Thyroid gland (tissue), 4 donors: ENCODE measurements around the gene SMIM27. TPM values are rescaled to one million over a fixed set of nuclear protein-coding genes. Genes with fewer than 3 reads are reported as not detected.
A peak's percentile ranks its signal among the peaks of the same experiment; 100 is the strongest.

Experiments
- DNase-seq, 2 donors: peaks; one replicate each; pipeline ENCODE4 v3.0.0-alpha.2; 2019
- H3K27ac ChIP-seq, 3 donors: fragments of 200-600 bp; sonication (generic); 1 replicate in 2 of 3; 2 replicates in 1 of 3; pipeline ENCODE4 v1.5.1; 2016 to 2019; ENCODE audit warnings: mild to moderate bottlenecking in 1 of 3, moderate library complexity in 1 of 3
- H3K27me3 ChIP-seq: fragments of 200-600 bp; sonication (generic); one replicate; pipeline ENCODE4 v1.5.1; 2019
- H3K36me3 ChIP-seq, 2 donors: fragments of 200-600 bp; sonication (generic); one replicate each; pipeline ENCODE4 v1.5.1; 2016 to 2019
- H3K4me1 ChIP-seq, 2 donors: fragments of 200-600 bp; sonication (generic); one replicate each; pipeline ENCODE4 v1.5.1; 2017 to 2019
- H3K4me3 ChIP-seq, 3 donors: fragments of 200-600 bp; sonication (generic); replicated peaks in 1 of 3; 1 replicate in 2 of 3; 2 replicates in 1 of 3; pipeline ENCODE4 v1.5.1; 2016; ENCODE audit warnings: mild to moderate bottlenecking in 1 of 3
- H3K9me3 ChIP-seq: fragments of 200-600 bp; sonication (generic); one replicate; pipeline ENCODE4 v1.5.1; 2017
- POLR2A ChIP-seq, 2 donors: fragments of 450-650 bp; IDR thresholded peaks; one replicate each; pipeline ENCODE4 v1.6.1; 2017; ENCODE audit warnings: antibody characterized with exemption in 2 of 2, mild to moderate bottlenecking in 2 of 2, moderate library complexity in 1 of 2
- WGBS, 2 donors: methylation state at CpG; one replicate each; pipeline ENCODE4 v1.1.5; 2017; 5-methylcytosine and 5-hydroxymethylcytosine counted together
- intact Hi-C: fragments of 100-400 bp; cut with DNase I; formaldehyde crosslinking; loops from one replicate; pipeline ENCODE4 v1.15.1; 2023
- total RNA-seq, 4 donors: library from RNA; depleted of rRNA; stranded (reverse); fragments of >200 nt; gene quantifications; one replicate each; pipeline ENCODE4 v1.2.3, GENCODE V29; 2016
- TF ChIP-seq, protein P1 (sequence below), 6 experiments: fragments of 200-600 bp in 3 of 6; fragments of 450-650 bp in 3 of 6; sonication (generic) in 3 of 6; IDR thresholded peaks; one replicate each; pipeline ENCODE4 v1.5.1; 2016 to 2019; ENCODE audit warnings: antibody characterized with exemption in 6 of 6, mild to moderate bottlenecking in 2 of 6, inconsistent platforms in 1 of 6, moderate library complexity in 1 of 6

Gene SMIM27
- total RNA-seq, 4 donors from 2014 or later, result 1.3 to 23.9 (median 9.9) TPM

DNA sequence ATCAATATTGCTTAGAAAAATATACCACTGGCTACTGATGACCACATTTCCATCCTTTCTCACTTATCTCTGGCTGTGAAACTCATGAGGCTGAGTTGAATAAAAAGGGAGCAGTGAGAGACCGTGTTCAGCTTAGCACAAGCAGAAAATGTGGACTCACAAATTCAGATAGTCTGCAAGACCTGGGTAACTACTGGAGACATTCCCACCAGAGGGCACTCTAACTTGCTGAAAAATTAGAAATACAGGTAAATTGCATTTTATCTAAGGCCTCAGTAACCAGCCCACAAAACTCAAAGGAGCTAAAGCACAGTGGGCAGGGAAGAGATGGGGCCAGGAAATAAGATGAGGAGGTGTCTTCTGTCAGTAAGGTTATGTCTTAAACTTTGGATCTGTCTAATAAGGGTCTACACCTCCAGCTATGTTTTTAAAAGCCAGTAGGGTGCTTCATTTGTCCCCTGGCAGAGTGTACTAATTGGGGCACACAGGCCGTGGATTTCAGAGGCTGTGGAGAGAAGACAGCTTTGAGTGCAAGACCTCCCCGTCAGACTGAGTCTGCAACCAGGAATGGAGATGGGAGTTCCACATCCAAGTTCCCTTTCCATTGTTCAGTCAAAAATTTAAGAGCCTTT is 29.5 kb downstream of the SMIM27 start:
- H3K9me3 ChIP-seq, result no peaks in the 10 kb centered on the region
- intact Hi-C loops, result loop anchor here (5.0 kb wide), 2 partner anchors 54 to 386 kb away; partner anchors contain the start of gene RIGI
- no peaks in the 10 kb centered on the region for H3K36me3 ChIP-seq
- H3K4me1 ChIP-seq, result no peaks in the 10 kb centered on the region
- H3K27me3 ChIP-seq, result no peaks in the 10 kb centered on the region
- DNase-seq, result peak; percentile 23 to 36
- no peak overlapping the region for H3K27ac ChIP-seq
- no peak overlapping the region for H3K4me3 ChIP-seq
- WGBS, 2 donors, result 42 to 45% methylated on average over 3 of the region's 3 CpGs
- no peak for TF ChIP-seq POLR2A (IDR thresholded peaks at IDR 0.05)
- TF ChIP-seq, protein P1, sequence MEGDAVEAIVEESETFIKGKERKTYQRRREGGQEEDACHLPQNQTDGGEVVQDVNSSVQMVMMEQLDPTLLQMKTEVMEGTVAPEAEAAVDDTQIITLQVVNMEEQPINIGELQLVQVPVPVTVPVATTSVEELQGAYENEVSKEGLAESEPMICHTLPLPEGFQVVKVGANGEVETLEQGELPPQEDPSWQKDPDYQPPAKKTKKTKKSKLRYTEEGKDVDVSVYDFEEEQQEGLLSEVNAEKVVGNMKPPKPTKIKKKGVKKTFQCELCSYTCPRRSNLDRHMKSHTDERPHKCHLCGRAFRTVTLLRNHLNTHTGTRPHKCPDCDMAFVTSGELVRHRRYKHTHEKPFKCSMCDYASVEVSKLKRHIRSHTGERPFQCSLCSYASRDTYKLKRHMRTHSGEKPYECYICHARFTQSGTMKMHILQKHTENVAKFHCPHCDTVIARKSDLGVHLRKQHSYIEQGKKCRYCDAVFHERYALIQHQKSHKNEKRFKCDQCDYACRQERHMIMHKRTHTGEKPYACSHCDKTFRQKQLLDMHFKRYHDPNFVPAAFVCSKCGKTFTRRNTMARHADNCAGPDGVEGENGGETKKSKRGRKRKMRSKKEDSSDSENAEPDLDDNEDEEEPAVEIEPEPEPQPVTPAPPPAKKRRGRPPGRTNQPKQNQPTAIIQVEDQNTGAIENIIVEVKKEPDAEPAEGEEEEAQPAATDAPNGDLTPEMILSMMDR (IDR thresholded peaks at IDR 0.05), result peak in 5 of 6 experiments; percentile 10 to 55 (median 51)

DNA sequence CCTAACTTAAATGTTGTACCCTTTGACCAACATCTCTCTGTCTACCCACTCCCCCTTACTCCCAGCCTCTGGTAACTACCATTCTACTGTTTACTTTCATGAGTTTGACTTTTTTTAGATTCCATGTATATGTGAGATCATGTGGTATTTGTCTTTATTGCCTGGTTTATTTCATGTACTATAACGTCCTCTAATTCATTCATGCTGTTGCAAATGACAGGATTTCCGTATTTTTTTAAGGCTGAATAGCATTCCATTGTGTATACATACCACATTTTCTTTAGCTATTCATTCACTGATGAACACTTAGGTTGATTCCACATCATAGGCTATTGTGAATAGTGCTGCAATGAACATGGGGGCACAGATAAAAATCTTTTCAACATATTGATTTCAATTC is 32.7 kb downstream of the SMIM27 start:
- intact Hi-C loops, result loop anchor here (5.0 kb wide), 2 partner anchors 57 to 383 kb away; partner anchors contain the start of gene RIGI
- H3K9me3 ChIP-seq, result no peaks in the 10 kb centered on the region
- 40 to 46% methylated on average over 2 of the region's 2 CpGs for whole genome bisulfite sequencing, 2 donors
- H3K27me3 ChIP-seq, result no peaks in the 10 kb centered on the region
- no peak for DNase-seq
- H3K4me1 ChIP-seq, result no peaks in the 10 kb centered on the region
- H3K27ac ChIP-seq, result no peak overlapping the region
- H3K36me3 ChIP-seq, result no peaks in the 10 kb centered on the region
- no peak for TF ChIP-seq POLR2A (IDR thresholded peaks at IDR 0.05)
- TF ChIP-seq, protein P1 (IDR thresholded peaks at IDR 0.05), result no peak
- no peak overlapping the region for H3K4me3 ChIP-seq

DNA sequence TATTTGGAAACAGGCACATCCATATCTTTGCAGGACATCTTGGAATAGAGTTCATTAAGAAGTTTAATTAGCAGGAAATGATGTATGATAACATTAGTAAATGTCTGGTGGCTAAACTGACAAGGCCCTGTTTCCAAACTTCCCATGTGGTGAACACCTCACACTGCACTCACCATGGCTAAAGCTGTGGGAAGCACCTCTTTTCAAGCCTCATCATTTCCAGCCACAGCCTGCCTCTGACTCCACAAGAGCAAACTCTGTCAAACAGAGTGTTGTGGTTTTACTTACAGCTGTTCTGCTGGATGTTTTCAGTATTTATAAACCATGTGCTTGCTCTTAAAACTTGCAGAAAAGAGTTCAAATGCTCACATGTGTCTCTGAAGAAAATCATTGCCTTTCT is 35.8 kb downstream of the SMIM27 start:
- Histone ChIP-seq H3K36me3 (no peaks in the 10 kb centered on the region), H3K9me3 (no peaks in the 10 kb centered on the region), H3K4me3 (no peak overlapping the region), H3K27ac (no peak overlapping the region), H3K27me3 (no peaks in the 10 kb centered on the region), H3K4me1 (no peaks in the 10 kb centered on the region)
- no peak for DNase-seq
- intact Hi-C loops, result no loop called here
- TF ChIP-seq POLR2A (IDR thresholded peaks at IDR 0.05), result no peak
- TF ChIP-seq, protein P1 (IDR thresholded peaks at IDR 0.05), result no peak

DNA sequence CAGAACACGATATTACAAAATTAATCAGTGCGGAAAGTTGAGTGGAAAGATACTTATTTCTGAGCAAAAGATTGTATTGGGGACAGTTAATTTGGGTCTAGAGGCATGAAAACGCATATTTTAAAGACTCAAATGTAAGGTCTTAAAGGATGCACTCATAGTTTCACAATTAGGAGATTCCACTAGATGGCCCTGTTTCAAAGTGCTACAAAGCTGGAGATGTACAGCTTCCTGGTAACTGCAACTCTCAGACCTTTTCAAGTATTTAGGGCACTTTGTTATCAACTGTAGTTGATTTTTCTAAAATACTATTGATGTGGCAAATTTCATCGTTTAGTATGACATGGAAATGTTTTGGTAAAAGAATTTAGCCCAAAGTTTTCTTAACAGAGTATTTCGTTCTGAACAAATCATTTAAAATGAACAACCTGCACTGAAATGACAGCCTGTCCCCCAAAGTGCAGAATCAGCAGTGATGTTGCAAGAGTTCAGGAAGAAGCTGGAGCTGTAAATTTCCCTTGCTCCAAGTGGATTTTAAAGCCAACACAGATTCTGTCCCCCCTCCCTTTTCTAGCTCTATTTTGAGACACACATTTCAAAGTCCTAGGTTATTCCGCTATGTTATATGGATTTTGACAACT is 37.1 kb downstream of the SMIM27 start:
- no peaks in the 10 kb centered on the region for H3K4me1 ChIP-seq
- TF ChIP-seq, protein P1 (IDR thresholded peaks at IDR 0.05), result peak in 4 of 6 experiments; percentile 8 to 41 (median 34)
- no peak for TF ChIP-seq POLR2A (IDR thresholded peaks at IDR 0.05)
- H3K27ac ChIP-seq, result no peak overlapping the region
- no peaks in the 10 kb centered on the region for H3K27me3 ChIP-seq
- 38 to 44% methylated on average over 6 of the region's 6 CpGs for WGBS, 2 donors
- H3K36me3 ChIP-seq, result no peaks in the 10 kb centered on the region
- H3K9me3 ChIP-seq, result no peaks in the 10 kb centered on the region
- no peak for DNase-seq
- no peak overlapping the region for H3K4me3 ChIP-seq
- intact Hi-C loops, result no loop called here

DNA sequence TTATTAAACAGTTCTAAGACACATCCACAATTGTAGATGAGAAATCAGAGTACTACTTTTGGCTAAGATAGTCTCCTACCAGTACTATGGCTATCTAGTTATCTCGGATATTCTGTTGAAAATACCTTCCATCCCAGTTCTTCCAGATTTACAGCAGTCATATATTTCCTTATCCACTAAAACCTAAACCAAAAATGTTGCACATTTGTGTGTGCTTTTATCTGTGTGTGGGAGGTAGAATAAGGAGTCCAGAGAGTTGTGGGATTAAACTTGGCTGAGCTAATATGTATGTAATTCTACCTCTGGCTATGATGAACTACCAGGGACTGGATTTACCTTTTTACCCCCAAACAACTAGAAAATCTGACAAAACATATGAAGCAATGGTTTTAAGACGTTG is 38.3 kb downstream of the SMIM27 start:
- H3K4me3 ChIP-seq, result no peak overlapping the region
- H3K27ac ChIP-seq, result no peak overlapping the region
- DNase-seq, result no peak
- H3K27me3 ChIP-seq, result no peaks in the 10 kb centered on the region
- intact Hi-C loops, result no loop called here
- H3K9me3 ChIP-seq, result no peaks in the 10 kb centered on the region
- WGBS, 2 donors, result 56 to 64% methylated on average over 2 of the region's 2 CpGs
- no peaks in the 10 kb centered on the region for H3K4me1 ChIP-seq
- no peaks in the 10 kb centered on the region for H3K36me3 ChIP-seq
- TF ChIP-seq, protein P1 (IDR thresholded peaks at IDR 0.05), result no peak
- no peak for TF ChIP-seq POLR2A (IDR thresholded peaks at IDR 0.05)
